Trophoblast cell (in vitro differentiated cells and primary cell): ENCODE results near the gene TMEM272.
A peak's percentile ranks its signal among the peaks of the same experiment; 100 is the strongest.

Source experiments
- DNase-seq, 2 donors: peaks; one replicate each; pipeline ENCODE4 v3.0.0-alpha.2; 2016
- H2AFZ ChIP-seq: 2 replicates; pipeline ENCODE4 v1.6.1; 2013; ENCODE audit warnings: low read length, moderate library complexity, mild to moderate bottlenecking; ENCODE audit not compliant: insufficient read depth, poor library complexity
- H2AK5ac ChIP-seq: 2 replicates; pipeline ENCODE4 v1.6.1; 2013; ENCODE audit warnings: mild to moderate bottlenecking, low read length
- H2BK120ac ChIP-seq: 2 replicates; pipeline ENCODE4 v1.6.1; 2013; ENCODE audit warnings: low read length, mild to moderate bottlenecking, moderate library complexity; ENCODE audit not compliant: insufficient read depth, poor library complexity
- H2BK12ac ChIP-seq: 2 replicates; pipeline ENCODE4 v1.6.1; 2013; ENCODE audit warnings: mild to moderate bottlenecking, low read length, moderate library complexity
- H2BK5ac ChIP-seq: 2 replicates; pipeline ENCODE4 v1.6.1; 2013; ENCODE audit warnings: low read length, low read depth, moderate library complexity, mild to moderate bottlenecking; ENCODE audit not compliant: poor library complexity
- H3K14ac ChIP-seq: 2 replicates; pipeline ENCODE4 v1.6.1; 2013; ENCODE audit warnings: mild to moderate bottlenecking, low read length
- H3K18ac ChIP-seq: 2 replicates; pipeline ENCODE4 v1.6.1; 2013; ENCODE audit warnings: mild to moderate bottlenecking, low read length
- H3K23ac ChIP-seq: 2 replicates; pipeline ENCODE4 v1.6.1; 2013; ENCODE audit warnings: low read length
- H3K27ac ChIP-seq: 2 replicates; pipeline ENCODE4 v1.5.1; 2013; ENCODE audit warnings: low read depth, mild to moderate bottlenecking, inconsistent platforms, low read length, moderate library complexity
- H3K27me3 ChIP-seq: 2 replicates; pipeline ENCODE4 v1.6.1; 2013; ENCODE audit warnings: inconsistent platforms, mild to moderate bottlenecking, low read length, moderate library complexity; ENCODE audit not compliant: insufficient read depth
- H3K36me3 ChIP-seq, 2 experiments: 1 replicate in 1 of 2; 2 replicates in 1 of 2; pipeline ENCODE4 v1.6.1; 2013; ENCODE audit warnings: low read length in 2 of 2, mild to moderate bottlenecking in 2 of 2, moderate library complexity in 1 of 2; ENCODE audit not compliant: insufficient read depth in 2 of 2, control insufficient read depth in 1 of 2
- H3K4ac ChIP-seq: 2 replicates; pipeline ENCODE4 v1.6.1; 2013; ENCODE audit warnings: low read depth, mild to moderate bottlenecking, low read length, moderate library complexity
- H3K4me1 ChIP-seq, 2 experiments: 1 replicate in 1 of 2; 2 replicates in 1 of 2; pipeline ENCODE4 v1.6.1; 2013; ENCODE audit warnings: low read length in 2 of 2, mild to moderate bottlenecking in 2 of 2, moderate library complexity in 1 of 2; ENCODE audit not compliant: insufficient read depth in 2 of 2, control insufficient read depth in 1 of 2
- H3K4me2 ChIP-seq: 2 replicates; pipeline ENCODE4 v1.6.1; 2013; ENCODE audit warnings: inconsistent platforms, mild to moderate bottlenecking, low read length, moderate library complexity
- H3K4me3 ChIP-seq: 2 replicates; pipeline ENCODE4 v1.5.1; 2013; ENCODE audit warnings: mild to moderate bottlenecking, low read depth, low read length, inconsistent platforms
- H3K79me1 ChIP-seq: one replicate; pipeline ENCODE4 v1.6.1; 2013; ENCODE audit warnings: low read length
- H3K79me2 ChIP-seq: 2 replicates; pipeline ENCODE4 v1.6.1; 2013; ENCODE audit warnings: low read length, mild to moderate bottlenecking; ENCODE audit not compliant: control insufficient read depth, insufficient read depth, poor library complexity
- H3K9ac ChIP-seq: 2 replicates; pipeline ENCODE4 v1.6.1; 2013; ENCODE audit warnings: mild to moderate bottlenecking, low read length
- H3K9me3 ChIP-seq: 2 replicates; pipeline ENCODE4 v1.6.1; 2013; ENCODE audit warnings: low read depth, mild to moderate bottlenecking, control low read depth, inconsistent platforms, low read length; ENCODE audit not compliant: insufficient read depth
- H4K12ac ChIP-seq: 2 replicates; pipeline ENCODE4 v1.6.1; 2013; ENCODE audit warnings: low read depth, mild to moderate bottlenecking, low read length, moderate library complexity
- H4K8ac ChIP-seq: 2 replicates; pipeline ENCODE4 v1.6.1; 2013; ENCODE audit warnings: low read depth, mild to moderate bottlenecking, low read length, moderate library complexity
- H4K91ac ChIP-seq: one replicate; pipeline ENCODE4 v1.6.1; 2013; ENCODE audit warnings: low read depth, mild to moderate bottlenecking, low read length, moderate library complexity
- WGBS: extraction: QIAGEN DNeasy Blood & Tissue Kit; methylation state at CpG from one replicate; pipeline ENCODE4 v1.1.7; 2013; ENCODE audit warnings: missing lambda C conversion rate; ENCODE audit not compliant: insufficient read length, insufficient coverage; ENCODE audit errors: extremely low coverage; 5-methylcytosine and 5-hydroxymethylcytosine counted together

TMEM272 gene

GRCh38 chr13:51818781-51819511, 26.0 kb downstream of the TMEM272 start:
- H3K36me3 ChIP-seq, result no peaks in the 10 kb centered on the region
- no peaks in the 10 kb centered on the region for H3K27me3 ChIP-seq
- H3K18ac ChIP-seq, result no peak overlapping the region
- no CpG with 5 or more reads among the region's 9 CpGs for WGBS
- H3K4me1 ChIP-seq, result peaks cover 0 to 2% of the 10 kb centered on the region in 2 experiments
- no peak overlapping the region for H2AK5ac ChIP-seq
- no peak overlapping the region for H3K4me3 ChIP-seq
- H3K4ac ChIP-seq, result no peak overlapping the region
- H3K79me2 ChIP-seq, result no peaks in the 10 kb centered on the region
- H3K27ac ChIP-seq, result no peak overlapping the region
- H3K9me3 ChIP-seq, result peaks cover 1% of the 10 kb centered on the region
- no peak overlapping the region for H4K8ac ChIP-seq
- no peak overlapping the region for H2BK120ac ChIP-seq
- DNase-seq, result peak in 1 of 2 donors; percentile 13
- H4K12ac ChIP-seq, result no peak overlapping the region
- no peak overlapping the region for H3K9ac ChIP-seq
- H2BK12ac ChIP-seq, result no peak overlapping the region
- no peak overlapping the region for H3K14ac ChIP-seq
- no peak overlapping the region for H3K23ac ChIP-seq
- no peaks in the 10 kb centered on the region for H3K79me1 ChIP-seq
- H2AFZ ChIP-seq, result no peak overlapping the region
- no peak overlapping the region for H4K91ac ChIP-seq
- no peak overlapping the region for H2BK5ac ChIP-seq
- H3K4me2 ChIP-seq, result no peak overlapping the region

- no peak overlapping the region for H3K14ac ChIP-seq
- H3K4me2 ChIP-seq, result no peak overlapping the region
- H2BK120ac ChIP-seq, result no peak overlapping the region
- no peaks in the 10 kb centered on the region for H3K27me3 ChIP-seq
- no peak overlapping the region for H2BK5ac ChIP-seq
- WGBS, result no CpG with 5 or more reads among the region's 4 CpGs
- no peak overlapping the region for H3K23ac ChIP-seq
- peaks cover 1% of the 10 kb centered on the region for H3K9me3 ChIP-seq
- DNase-seq, result no peak
- H2BK12ac ChIP-seq, result no peak overlapping the region
- H2AFZ ChIP-seq, result no peak overlapping the region
- no peak overlapping the region for H4K91ac ChIP-seq
- H2AK5ac ChIP-seq, result no peak overlapping the region
- no peak overlapping the region for H4K12ac ChIP-seq
- H3K4me1 ChIP-seq, result peaks cover 0 to 2% of the 10 kb centered on the region in 2 experiments
- no peak overlapping the region for H3K18ac ChIP-seq
- no peak overlapping the region for H4K8ac ChIP-seq
- H3K36me3 ChIP-seq, result no peaks in the 10 kb centered on the region
- no peak overlapping the region for H3K27ac ChIP-seq
- no peaks in the 10 kb centered on the region for H3K79me1 ChIP-seq
- no peak overlapping the region for H3K4me3 ChIP-seq
- H3K9ac ChIP-seq, result no peak overlapping the region
- H3K79me2 ChIP-seq, result no peaks in the 10 kb centered on the region
- H3K4ac ChIP-seq, result no peak overlapping the region
Measured at GRCh38 chr13:51818276-51818675, 26.7 kb downstream of the TMEM272 start.

GRCh38 chr13:51817717-51818116, 27.3 kb downstream of the TMEM272 start:
- Histone ChIP-seq H3K79me2 (no peaks in the 10 kb centered on the region), H3K14ac (no peak overlapping the region), H2AK5ac (no peak overlapping the region), H3K79me1 (no peaks in the 10 kb centered on the region), H4K12ac (no peak overlapping the region), H3K23ac (no peak overlapping the region), H3K9ac (no peak overlapping the region), H3K18ac (no peak overlapping the region), H3K27ac (no peak overlapping the region), H3K27me3 (no peaks in the 10 kb centered on the region), H2BK120ac (no peak overlapping the region), H2BK12ac (no peak overlapping the region), H2BK5ac (no peak overlapping the region), H3K9me3 (peaks cover 1% of the 10 kb centered on the region), H3K4me3 (no peak overlapping the region), H2AFZ (no peak overlapping the region), H3K4me1 (peaks cover 0 to 2% of the 10 kb centered on the region in 2 experiments), H4K91ac (no peak overlapping the region), H3K36me3 (no peaks in the 10 kb centered on the region), H3K4ac (no peak overlapping the region), H4K8ac (no peak overlapping the region), H3K4me2 (no peak overlapping the region)
- no CpG with 5 or more reads among the region's 8 CpGs for WGBS
- DNase-seq, result no peak

DNA sequence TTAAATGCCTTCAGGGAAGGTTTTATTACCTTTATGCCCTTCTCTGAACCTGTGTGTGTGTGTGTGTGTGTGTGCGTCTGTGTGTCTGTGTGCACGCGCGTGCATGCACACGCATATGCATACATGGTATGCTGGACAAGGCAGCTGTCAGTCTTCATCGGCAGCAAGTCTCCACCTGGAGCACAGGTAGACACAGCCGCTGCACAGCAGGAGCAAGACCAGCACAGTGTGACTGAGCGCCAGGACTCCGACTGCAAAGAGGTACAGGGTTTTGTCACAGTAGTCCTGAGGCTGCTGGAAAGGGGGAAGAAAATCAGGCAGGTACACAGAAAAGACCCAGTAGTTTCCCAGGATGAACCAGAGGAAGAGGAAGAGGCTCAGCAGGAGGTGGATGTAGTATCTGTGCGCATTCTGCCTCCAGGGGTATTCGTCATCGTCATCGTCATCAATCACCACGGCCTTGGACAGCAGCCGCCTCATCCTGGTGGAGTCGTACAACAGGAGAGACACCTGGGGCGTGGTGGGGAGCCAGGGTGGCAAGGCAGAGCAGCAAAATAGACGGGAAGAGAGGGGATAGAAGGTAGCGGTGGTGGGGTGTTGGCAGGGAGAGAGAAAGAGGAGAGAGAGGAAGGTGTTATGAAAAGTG, 28.2 kb downstream of the TMEM272 start:
- Histone ChIP-seq H2BK5ac (no peak overlapping the region), H3K18ac (no peak overlapping the region), H3K79me2 (no peaks in the 10 kb centered on the region), H2AK5ac (no peak overlapping the region), H3K79me1 (no peaks in the 10 kb centered on the region), H3K27me3 (no peaks in the 10 kb centered on the region), H3K9me3 (peaks cover 1% of the 10 kb centered on the region), H3K4me3 (no peak overlapping the region), H3K9ac (no peak overlapping the region), H2BK120ac (no peak overlapping the region), H3K14ac (no peak overlapping the region), H3K4me1 (peaks cover 4 to 6% of the 10 kb centered on the region in 2 experiments), H3K4ac (no peak overlapping the region), H2AFZ (no peak overlapping the region), H4K91ac (no peak overlapping the region), H3K23ac (no peak overlapping the region), H3K36me3 (no peaks in the 10 kb centered on the region), H3K4me2 (no peak overlapping the region), H3K27ac (no peak overlapping the region), H2BK12ac (no peak overlapping the region), H4K8ac (no peak overlapping the region), H4K12ac (no peak overlapping the region)
- no CpG with 5 or more reads among the region's 19 CpGs for WGBS
- peak; percentile 55 to 79 for DNase-seq
